GM12892 (cell line): Measurements from ENCODE around the gene LTB.
A peak's percentile ranks its signal among the peaks of the same experiment; 100 is the strongest.

ENCODE experiments used
- DNase-seq: peaks from one replicate; pipeline ENCODE4 v3.0.0; 2011; ENCODE audit not compliant: insufficient read length
- FAIRE-seq: peaks from 2 replicates; lab custom pipeline; 2011; peaks lifted over from hg19 to GRCh38; lab: Jason Lieb, UNC
- POLR2A ChIP-seq: IDR thresholded peaks from 2 replicates; pipeline ENCODE4 v1.6.1; 2011; ENCODE audit warnings: low read depth, low read length, control low read depth
- POLR2AphosphoS5 ChIP-seq: IDR thresholded peaks from 2 replicates; pipeline ENCODE4 v1.6.1; 2011; ENCODE audit warnings: low read depth, low read length, control low read depth
- TAF1 ChIP-seq: IDR thresholded peaks from 2 replicates; pipeline ENCODE4 v1.6.1; 2011; ENCODE audit warnings: low read depth, mild to moderate bottlenecking, control low read depth, low read length, borderline replicate concordance

LTB gene

GRCh38 chr6:31579546-31580437 is 2.4 kb downstream of the LTB start:
- FAIRE-seq (peak; percentile 44), DNase-seq (no peak)
- TF ChIP-seq POLR2A (peak; percentile 48; the same call in 1 of the 2 replicates), POLR2AphosphoS5 (no peak), TAF1 (no peak)

GRCh38 chr6:31579119-31579505 is 3.1 kb downstream of the LTB start:
- DNase-seq (no peak), FAIRE-seq (no peak)
- TF ChIP-seq POLR2A: no peak
- no peak for TF ChIP-seq POLR2AphosphoS5
- TF ChIP-seq TAF1: no peak

GRCh38 chr6:31578184-31579118 is 3.8 kb downstream of the LTB start:
- TF ChIP-seq POLR2A (peak; percentile 81), POLR2AphosphoS5 (peak; percentile 81), TAF1 (no peak)
- DNase-seq: no peak
- FAIRE-seq: peak; percentile 9

- FAIRE-seq (no peak), DNase-seq (no peak)
- no peak for TF ChIP-seq POLR2A
- TF ChIP-seq POLR2AphosphoS5: no peak; the same call in 1 of the 2 replicates
- no peak for TF ChIP-seq TAF1
Observed at GRCh38 chr6:31577579-31577966, 4.7 kb downstream of the LTB start.

GRCh38 chr6:31576897-31577578 is 5.2 kb downstream of the LTB start:
- DNase-seq (no peak), FAIRE-seq (peak; percentile 89)

GRCh38 chr6:31575952-31576685 is 6.1 kb downstream of the LTB start:
- peak; percentile 65 for FAIRE-seq
- no peak for DNase-seq
- TF ChIP-seq POLR2A (no peak), TAF1 (no peak), POLR2AphosphoS5 (no peak)

More at GRCh38 chr6:31576897-31577578, 5.2 kb downstream of the LTB start:
- no peak for TF ChIP-seq TAF1
- TF ChIP-seq POLR2A: peak; percentile 68
- TF ChIP-seq POLR2AphosphoS5: peak; percentile 80

GRCh38 chr6:31575335-31575901 is 6.8 kb downstream of the LTB start, which contains the start of gene TNF:
TNF (plus strand) TSS chr6:31575565; CDS start chr6:31575742, 177 bp downstream.
- peak; percentile 100 for TF ChIP-seq POLR2A
- peak; percentile 100 for TF ChIP-seq POLR2AphosphoS5
- TF ChIP-seq TAF1: peak; percentile 91
- DNase-seq (no peak), FAIRE-seq (peak; percentile 93)

- no peak for DNase-seq
- peak; percentile 84 for FAIRE-seq
- TF ChIP-seq POLR2AphosphoS5 (peak; percentile 51; the same call in 1 of the 2 replicates), POLR2A (no peak), TAF1 (0 out of 2 replicates have a peak, but pooled peaks have one; percentile 46)
Observed at GRCh38 chr6:31574106-31575061, 7.8 kb downstream of the LTB start.

- DNase-seq (no peak), FAIRE-seq (peak; percentile 30)
- TF ChIP-seq POLR2A (no peak), TAF1 (no peak), POLR2AphosphoS5 (no peak)
Observed at GRCh38 chr6:31573239-31574105, 8.8 kb downstream of the LTB start.
